Pancreas (tissue), 10 donors: ENCODE measurements around the gene GNMT. TPM values are rescaled to one million over a fixed set of nuclear protein-coding genes. Genes with fewer than 3 reads are reported as not detected.

Experiments used
- ATAC-seq, 4 donors: fragments of 200-7000 bp; cut with Tn5 transposase; one replicate each; pipeline versions ENCODE4 v1.8.0 to v1.9.1; 2020; ENCODE audit warnings: mild to moderate bottlenecking in 4 of 4, moderate library complexity in 4 of 4
- DNase-seq, 6 donors: peaks; one replicate each; pipeline ENCODE4 v3.0.0-alpha.2; 2020
- FAIRE-seq: peaks from 2 replicates; lab custom pipeline; 2012; peaks lifted over from hg19 to GRCh38; lab: Jason Lieb, UNC
- H3K27ac ChIP-seq, 4 donors: fragments of 200-600 bp; sonication (generic); 1 replicate in 3 of 4; 2 replicates in 1 of 4; pipeline versions ENCODE4 v1.5.0 to v1.8.0; 2020
- H3K27me3 ChIP-seq, 4 donors: fragments of 200-600 bp; one replicate each; pipeline ENCODE4 v1.8.0; 2021
- H3K36me3 ChIP-seq, 3 donors: fragments of 200-600 bp; sonication (generic) in 1 of 3; one replicate each; pipeline versions ENCODE4 v1.5.0 to v1.8.0; 2020 to 2021
- H3K4me1 ChIP-seq, 3 donors: fragments of 200-600 bp; one replicate each; pipeline ENCODE4 v1.8.0; 2021
- H3K4me3 ChIP-seq, 4 donors: fragments of 200-600 bp; sonication (generic) in 2 of 4; one replicate each; pipeline versions ENCODE4 v1.5.0 to v1.8.0; 2020 to 2021
- H3K9me3 ChIP-seq, 4 donors: fragments of 200-600 bp; one replicate each; pipeline ENCODE4 v1.8.0; 2021
- CTCF ChIP-seq, 4 donors: fragments of 200-600 bp; sonication (generic) in 3 of 4; IDR thresholded peaks; one replicate each; pipeline versions ENCODE4 v1.5.0 to v1.8.0; 2021; ENCODE audit warnings: antibody characterized with exemption in 4 of 4
- WGBS, 2 donors: extraction: QIAGEN DNeasy Blood & Tissue Kit; methylation state at CpG; one replicate each; pipeline ENCODE4 v1.1.7; 2013; 5-methylcytosine and 5-hydroxymethylcytosine counted together
- intact Hi-C, 3 donors: fragments of 100-400 bp; cut with DNase I; formaldehyde crosslinking; loops; one replicate each; pipeline versions ENCODE4 v1.11.1 to v1.14.2; 2022
- polyA plus RNA-seq, 2 donors: library from polyadenylated mRNA; stranded (reverse); fragments of 200-250 nt; gene quantifications; one replicate each; pipeline ENCODE4 v1.2.3, GENCODE V29; 2013
- total RNA-seq, 6 donors: library from RNA; stranded (reverse); fragmentation: NEBNext Ultra II Directional in 4 of 6; extraction: Animal tissue kit (Norgen Biotek cat#: 25700) in 4 of 6; gene quantifications; one replicate each; pipeline versions ENCODE4 v1.2.1 to v1.2.4, GENCODE V29; 2021 to 2023
- donor health status: healthy with polysubstance abuse.
- donor health status: DM: no; HTN: no; CAD: no; lungs with moderate emphysema.
- donor health status: DM: no; HTN: no; CAD: no.
- donor health status: control.
- donor health status: control.
- donor health status: Bipolar disorder and iron deficiency.
- donor health status: DM: yes; HTN: yes; CAD: no.
- donor health status: DM: no; HTN: no; CAD: no.
- donor health status: DM: no; HTN: no; CAD: no.
- donor health status: DM: yes; HTN: yes; CAD: no.

Gene GNMT
- total and polyA plus RNA-seq, 8 donors: 19.0 to 443 (median 102) TPM

DNA sequence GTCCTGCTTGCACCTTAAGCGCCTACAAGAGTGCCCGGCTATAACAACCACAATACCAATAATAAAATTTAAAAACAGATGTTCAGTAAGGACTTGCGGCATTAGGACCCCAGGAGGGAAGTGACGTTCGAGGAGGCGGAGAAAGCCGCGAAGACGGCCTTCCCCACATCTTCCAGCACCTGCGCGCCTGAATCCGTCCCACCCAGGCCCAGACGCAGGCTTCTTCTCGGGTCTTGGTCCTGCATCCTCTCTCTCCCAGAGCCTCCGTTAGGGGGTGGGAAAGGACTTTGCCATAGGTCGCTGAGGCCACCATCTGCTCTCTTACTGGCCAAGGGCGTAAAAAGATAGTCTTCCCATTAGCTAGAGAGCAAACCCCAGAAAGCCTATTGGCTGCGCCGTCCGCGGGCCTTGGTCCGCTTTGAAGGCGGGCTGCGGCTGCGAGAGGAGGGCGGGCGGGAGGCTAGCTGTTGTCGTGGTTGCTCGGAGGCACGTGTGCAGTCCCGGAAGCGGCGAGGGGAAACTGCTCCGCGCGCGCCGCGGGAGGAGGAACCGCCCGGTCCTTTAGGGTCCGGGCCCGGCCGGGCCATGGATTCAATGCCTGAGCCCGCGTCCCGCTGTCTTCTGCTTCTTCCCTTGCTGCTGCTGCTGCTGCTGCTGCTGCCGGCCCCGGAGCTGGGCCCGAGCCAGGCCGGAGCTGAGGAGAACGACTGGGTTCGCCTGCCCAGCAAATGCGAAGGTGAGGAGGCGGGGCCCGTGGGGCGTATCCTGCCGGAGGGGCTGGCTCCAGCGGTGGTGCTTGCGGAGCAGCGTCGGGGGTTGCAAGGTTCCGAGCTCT, 31.4 kb upstream of the GNMT start, which contains the start of gene CNPY3:
Gene CNPY3, plus strand, starts transcription at position 495 of the 835 bp plus-strand sequence. Its CDS starts 91 bp downstream, at position 586.
- Histone ChIP-seq H3K9me3 (no peaks in the 10 kb centered on the region), H3K27me3 (no peaks in the 10 kb centered on the region), H3K4me3 (peak within 1 kb of the TSS; percentile 52 to 84 (median 58)), H3K36me3 (peaks cover 0 to 1% (median 1%) of the 10 kb centered on the region in 3 donors), H3K4me1 (peaks cover 0 to 21% (median 18%) of the 10 kb centered on the region in 3 donors), H3K27ac (peak within 1 kb of the TSS; percentile 80 to 93 (median 88))
- FAIRE-seq (no peak), ATAC-seq (peak; percentile 89 to 96 (median 91)), DNase-seq (peak; percentile 90 to 97 (median 93))
- intact Hi-C loops: no loop called here
- WGBS, 2 donors: 0 to 1% methylated on average over 57 to 63 of the region's 63 CpGs
- TF ChIP-seq CTCF (IDR thresholded peaks at IDR 0.05): no peak

DNA sequence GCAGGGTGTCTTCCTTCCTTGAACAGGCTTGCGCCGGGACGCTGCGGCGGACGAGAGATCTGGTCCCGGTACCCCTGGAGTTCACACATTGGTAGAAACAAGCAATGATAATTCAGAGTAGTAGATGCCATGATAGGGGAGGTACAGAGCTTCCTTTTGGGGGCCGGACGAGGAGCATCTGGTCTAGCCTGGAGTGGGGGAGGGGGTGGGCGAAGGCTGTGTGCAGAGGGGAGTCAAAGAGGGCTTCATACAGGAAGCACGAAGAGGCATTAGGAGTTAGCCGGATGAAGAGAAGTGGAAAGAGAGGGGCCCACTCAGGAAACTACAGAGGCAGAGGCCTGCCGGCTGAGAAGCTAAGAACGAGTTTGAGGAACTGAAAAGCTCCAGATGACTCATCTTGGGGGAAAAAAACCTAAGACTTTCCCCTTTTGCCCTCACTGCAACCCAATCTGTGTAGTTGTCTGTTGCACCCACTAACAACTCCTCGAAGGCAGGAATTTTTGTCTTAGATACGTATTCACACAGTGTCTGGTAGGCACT, 30.7 kb upstream of the GNMT start:
- no peaks in the 10 kb centered on the region for H3K27me3 ChIP-seq
- peaks cover 0 to 21% (median 18%) of the 10 kb centered on the region in 3 donors for H3K4me1 ChIP-seq
- no peaks in the 10 kb centered on the region for H3K9me3 ChIP-seq
- peak overlapping the region; percentile 52 to 84 (median 58) for H3K4me3 ChIP-seq
- WGBS, 2 donors: 0 to 1% methylated on average over 16 of the region's 16 CpGs
- peak overlapping the region; percentile 80 to 93 (median 88) for H3K27ac ChIP-seq
- no peak for FAIRE-seq
- DNase-seq: peak in 1 of 6 donors; percentile 48
- TF ChIP-seq CTCF (IDR thresholded peaks at IDR 0.05): no peak
- H3K36me3 ChIP-seq: peaks cover 0 to 8% (median 7%) of the 10 kb centered on the region in 3 donors
- ATAC-seq: peak; percentile 6 to 32 (median 12)
- intact Hi-C loops: no loop called here

DNA sequence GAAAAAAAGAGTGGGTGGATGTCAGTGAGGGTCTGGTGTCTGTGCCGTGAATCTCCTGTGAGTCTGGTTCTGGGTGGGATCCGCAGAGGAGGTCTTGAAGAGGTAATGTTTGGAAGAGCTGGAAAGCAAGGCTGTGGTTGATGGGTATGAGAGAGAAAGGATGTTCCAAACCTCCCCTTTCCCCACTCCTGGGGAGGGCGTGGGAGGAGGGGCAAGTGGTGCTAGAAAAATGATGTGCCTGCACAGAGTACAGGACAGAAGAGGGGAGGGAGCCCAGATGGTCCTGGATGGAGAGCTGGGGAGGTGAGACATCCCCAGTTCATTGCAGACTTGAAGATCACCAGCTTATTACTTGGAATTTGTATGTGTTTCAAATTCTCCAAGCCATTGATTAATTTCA, 28.1 kb upstream of the GNMT start:
- no peak for FAIRE-seq
- H3K27ac ChIP-seq: no peak overlapping the region
- WGBS, 2 donors: 84 to 87% methylated on average over 3 of the region's 3 CpGs
- no peak for ATAC-seq
- H3K4me1 ChIP-seq: peaks cover 3 to 21% (median 18%) of the 10 kb centered on the region in 3 donors
- TF ChIP-seq CTCF (IDR thresholded peaks at IDR 0.05): no peak
- DNase-seq: no peak
- H3K4me3 ChIP-seq: no peak overlapping the region
- peaks cover 6 to 20% (median 7%) of the 10 kb centered on the region in 3 donors for H3K36me3 ChIP-seq
- no peaks in the 10 kb centered on the region for H3K27me3 ChIP-seq
- intact Hi-C loops: no loop called here
- H3K9me3 ChIP-seq: no peaks in the 10 kb centered on the region

- Histone ChIP-seq H3K4me3 (no peak overlapping the region), H3K4me1 (peaks cover 10 to 27% (median 26%) of the 10 kb centered on the region in 3 donors), H3K36me3 (peaks cover 6 to 20% (median 7%) of the 10 kb centered on the region in 3 donors), H3K27me3 (no peaks in the 10 kb centered on the region), H3K9me3 (no peaks in the 10 kb centered on the region), H3K27ac (peak overlapping the region in 1 of 4 donors; percentile 2)
- intact Hi-C loops: no loop called here
- FAIRE-seq: no peak
- TF ChIP-seq CTCF (IDR thresholded peaks at IDR 0.05): no peak
- 49 to 51% methylated on average over 3 of the region's 3 CpGs for WGBS, 2 donors
- DNase-seq: no peak
- ATAC-seq: no peak
These were observed 27.3 kb upstream of the GNMT start for GRCh38 chr6:42933205-42933604.
